BE2C (cell line): ENCODE data around the gene CDHR1.

Experiments used
- DNase-seq: peaks from one replicate; pipeline ENCODE4 v3.0.0-alpha.2; 2020
- H3K27me3 ChIP-seq: fragments of 250-450 bp; sonication (Bioruptor Pico); 2 replicates; pipeline ENCODE4 v1.5.1; 2020; ENCODE audit warnings: mild to moderate bottlenecking
- H3K36me3 ChIP-seq: fragments of 250-450 bp; sonication (Bioruptor Pico); 2 replicates; pipeline ENCODE4 v1.5.1; 2020; ENCODE audit warnings: mild to moderate bottlenecking
- H3K4me1 ChIP-seq: fragments of 250-450 bp; sonication (Bioruptor Pico); 2 replicates; pipeline ENCODE4 v1.5.1; 2020
- H3K4me3 ChIP-seq: 2 replicates; pipeline ENCODE4 v1.5.1; 2011; ENCODE audit warnings: low read depth, low read length
- H3K9me3 ChIP-seq: fragments of 250-450 bp; sonication (Bioruptor Pico); 2 replicates; pipeline ENCODE4 v1.5.1; 2020
- TF ChIP-seq, protein P1 (sequence below): IDR thresholded peaks from 2 replicates; pipeline ENCODE4 v1.5.1; 2012; ENCODE audit warnings: mild to moderate bottlenecking, low read depth, low read length

Gene CDHR1

DNA sequence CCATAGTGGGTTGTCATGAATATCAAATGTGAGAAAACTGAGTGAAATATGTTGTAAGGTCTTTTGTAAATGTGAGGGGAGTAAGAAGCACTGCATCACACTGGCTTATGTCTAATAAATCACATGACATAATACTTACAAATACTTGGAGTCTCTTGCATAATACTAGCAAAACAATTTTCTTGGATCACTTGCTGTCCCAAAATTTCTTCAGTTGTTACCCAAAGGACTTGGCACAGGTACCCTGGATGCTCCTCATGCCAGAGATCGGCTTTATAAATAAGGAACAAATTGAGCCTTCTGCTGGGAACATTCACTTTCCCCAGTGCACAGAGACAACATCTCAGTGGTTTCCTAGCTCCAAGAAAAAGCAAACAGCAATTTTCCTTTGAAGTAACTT is 36.0 kb downstream of the CDHR1 start:
- Histone ChIP-seq H3K27me3 (no peaks in the 10 kb centered on the region), H3K9me3 (no peaks in the 10 kb centered on the region)

DNA sequence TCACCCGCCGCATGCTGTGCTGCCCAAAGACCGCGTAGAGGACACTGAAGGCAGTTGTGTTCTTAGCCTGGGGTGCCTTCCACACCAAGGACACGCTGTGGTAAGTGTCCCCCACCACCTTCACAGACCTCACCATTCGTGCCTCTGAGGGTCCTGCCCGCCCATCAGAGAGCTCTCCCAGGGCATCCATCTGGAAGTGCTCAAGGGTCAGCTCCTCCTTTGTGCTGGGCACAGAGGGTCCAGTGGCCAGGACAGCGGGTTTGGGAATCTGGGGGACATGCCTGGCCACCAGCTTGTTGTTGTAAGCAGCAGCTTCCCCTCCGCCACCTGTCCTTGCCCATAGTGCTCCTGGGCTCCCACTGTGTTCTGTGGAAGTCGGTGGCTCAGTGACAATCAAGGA is 38.0 kb downstream of the CDHR1 start:
- no peaks in the 10 kb centered on the region for H3K36me3 ChIP-seq
- TF ChIP-seq, protein P1, sequence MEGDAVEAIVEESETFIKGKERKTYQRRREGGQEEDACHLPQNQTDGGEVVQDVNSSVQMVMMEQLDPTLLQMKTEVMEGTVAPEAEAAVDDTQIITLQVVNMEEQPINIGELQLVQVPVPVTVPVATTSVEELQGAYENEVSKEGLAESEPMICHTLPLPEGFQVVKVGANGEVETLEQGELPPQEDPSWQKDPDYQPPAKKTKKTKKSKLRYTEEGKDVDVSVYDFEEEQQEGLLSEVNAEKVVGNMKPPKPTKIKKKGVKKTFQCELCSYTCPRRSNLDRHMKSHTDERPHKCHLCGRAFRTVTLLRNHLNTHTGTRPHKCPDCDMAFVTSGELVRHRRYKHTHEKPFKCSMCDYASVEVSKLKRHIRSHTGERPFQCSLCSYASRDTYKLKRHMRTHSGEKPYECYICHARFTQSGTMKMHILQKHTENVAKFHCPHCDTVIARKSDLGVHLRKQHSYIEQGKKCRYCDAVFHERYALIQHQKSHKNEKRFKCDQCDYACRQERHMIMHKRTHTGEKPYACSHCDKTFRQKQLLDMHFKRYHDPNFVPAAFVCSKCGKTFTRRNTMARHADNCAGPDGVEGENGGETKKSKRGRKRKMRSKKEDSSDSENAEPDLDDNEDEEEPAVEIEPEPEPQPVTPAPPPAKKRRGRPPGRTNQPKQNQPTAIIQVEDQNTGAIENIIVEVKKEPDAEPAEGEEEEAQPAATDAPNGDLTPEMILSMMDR: no peak
- H3K27me3 ChIP-seq: no peaks in the 10 kb centered on the region
- H3K9me3 ChIP-seq: no peaks in the 10 kb centered on the region
- no peaks in the 10 kb centered on the region for H3K4me1 ChIP-seq
- no peak overlapping the region for H3K4me3 ChIP-seq
- DNase-seq: no peak

More for the DNA sequence above, 36.0 kb downstream of the CDHR1 start:
- Histone ChIP-seq H3K36me3 (no peaks in the 10 kb centered on the region), H3K4me3 (no peak overlapping the region), H3K4me1 (no peaks in the 10 kb centered on the region)
- DNase-seq: no peak
- TF ChIP-seq, protein P1: no peak

DNA sequence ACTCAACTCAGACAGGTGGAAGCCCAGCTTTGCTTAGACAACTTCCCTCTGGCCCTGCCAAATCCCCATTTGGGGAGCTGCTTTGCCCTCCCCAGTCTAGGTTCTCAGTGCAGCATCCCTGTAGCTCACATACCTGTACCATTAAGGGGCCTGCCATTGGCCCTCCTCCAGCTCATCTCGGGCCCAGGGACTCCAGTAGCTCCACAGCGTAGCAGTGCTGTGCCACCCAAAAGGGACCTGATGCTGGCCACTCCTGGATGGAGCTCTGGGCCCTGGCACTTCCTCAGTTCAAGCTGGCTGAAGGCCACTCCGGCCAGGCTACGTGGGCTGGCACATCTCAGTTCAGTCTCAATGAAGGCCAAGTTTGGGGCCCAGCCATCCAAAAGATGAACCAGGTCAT is 39.6 kb downstream of the CDHR1 start:
- TF ChIP-seq, protein P1: no peak
- Histone ChIP-seq H3K4me3 (no peak overlapping the region), H3K27me3 (no peaks in the 10 kb centered on the region), H3K4me1 (no peaks in the 10 kb centered on the region), H3K36me3 (no peaks in the 10 kb centered on the region), H3K9me3 (no peaks in the 10 kb centered on the region)
- DNase-seq: no peak

DNA sequence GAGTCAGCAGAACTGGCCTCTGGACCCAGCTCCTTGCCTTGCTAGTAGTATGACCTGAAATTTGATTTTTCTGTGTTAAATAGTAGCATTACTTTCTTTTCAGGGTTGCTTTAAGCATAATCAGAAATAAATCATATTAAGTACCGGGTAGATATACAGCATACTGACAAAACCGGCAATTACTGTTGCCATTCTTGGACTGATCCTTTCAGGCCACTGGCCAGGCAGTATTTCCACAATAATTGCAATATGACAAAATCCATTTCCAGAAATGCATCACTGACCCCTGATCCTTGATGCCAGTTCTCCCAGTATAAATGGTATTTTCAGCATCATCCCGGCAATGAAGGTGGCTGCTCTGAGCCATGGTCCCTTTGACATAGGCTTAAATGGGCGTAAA is 40.1 kb downstream of the CDHR1 start:
- Histone ChIP-seq H3K27me3 (no peaks in the 10 kb centered on the region), H3K4me3 (no peak overlapping the region), H3K36me3 (no peaks in the 10 kb centered on the region), H3K9me3 (no peaks in the 10 kb centered on the region), H3K4me1 (no peaks in the 10 kb centered on the region)
- TF ChIP-seq, protein P1: no peak
- no peak for DNase-seq

DNA sequence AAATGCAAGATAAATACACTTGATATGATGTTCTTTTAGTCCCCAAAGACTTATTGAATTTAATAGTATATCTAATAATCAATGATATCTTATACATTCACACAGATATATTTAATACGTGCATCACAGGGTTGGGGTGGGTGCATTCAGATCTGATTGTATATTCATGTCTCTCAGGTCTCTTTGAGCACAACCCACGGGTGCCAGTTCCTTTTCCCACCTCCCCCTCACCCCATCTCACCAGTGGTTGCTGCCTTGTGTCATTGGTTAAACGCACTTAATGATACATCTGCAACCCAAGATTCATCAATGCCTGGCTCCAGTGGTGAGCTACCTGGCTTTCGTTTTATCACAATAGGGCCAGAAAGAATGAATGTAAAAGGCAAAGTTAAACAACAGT is 40.8 kb downstream of the CDHR1 start:
- H3K4me1 ChIP-seq: no peaks in the 10 kb centered on the region
- H3K4me3 ChIP-seq: no peak overlapping the region
- DNase-seq: no peak
- no peaks in the 10 kb centered on the region for H3K9me3 ChIP-seq
- TF ChIP-seq, protein P1: no peak
- no peaks in the 10 kb centered on the region for H3K27me3 ChIP-seq
- H3K36me3 ChIP-seq: no peaks in the 10 kb centered on the region

DNA sequence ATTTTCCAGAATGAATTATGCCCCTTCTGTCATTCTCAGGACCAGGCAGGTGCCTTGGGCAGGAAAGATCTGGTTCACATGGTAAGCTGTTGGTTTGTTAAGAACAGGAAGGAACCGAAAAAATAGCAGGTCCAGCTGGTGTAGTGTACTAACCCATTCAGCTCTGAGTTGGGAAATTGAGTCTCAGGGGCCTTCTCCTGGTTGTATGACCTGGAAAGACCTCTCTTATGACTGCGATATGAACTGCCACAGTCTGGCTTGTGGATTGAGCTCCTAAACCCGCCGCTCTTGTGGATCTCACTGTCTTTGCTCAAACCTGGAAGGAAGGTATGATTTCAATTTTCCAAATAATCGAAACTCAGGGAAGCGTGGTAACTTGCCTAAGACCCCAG is 42.5 kb downstream of the CDHR1 start:
- no peak for DNase-seq
- Histone ChIP-seq H3K27me3 (no peaks in the 10 kb centered on the region), H3K36me3 (no peaks in the 10 kb centered on the region), H3K4me1 (no peaks in the 10 kb centered on the region), H3K9me3 (no peaks in the 10 kb centered on the region), H3K4me3 (no peak overlapping the region)
- TF ChIP-seq, protein P1: no peak
